Trophoblast cell (in vitro differentiated cells and primary cell): ENCODE data around the gene TTL.
"Not testable (repeated sequence)": the region's sequence is repeated elsewhere in the genome, so short reads cannot be mapped to it uniquely, and the experiment has no call there.

Experiments
- DNase-seq, 2 donors: peaks; one replicate each; pipeline ENCODE4 v3.0.0-alpha.2; 2016
- H2AFZ ChIP-seq: 2 replicates; pipeline ENCODE4 v1.6.1; 2013; ENCODE audit warnings: low read length, moderate library complexity, mild to moderate bottlenecking; ENCODE audit not compliant: insufficient read depth, poor library complexity
- H2AK5ac ChIP-seq: 2 replicates; pipeline ENCODE4 v1.6.1; 2013; ENCODE audit warnings: mild to moderate bottlenecking, low read length
- H2BK120ac ChIP-seq: 2 replicates; pipeline ENCODE4 v1.6.1; 2013; ENCODE audit warnings: low read length, mild to moderate bottlenecking, moderate library complexity; ENCODE audit not compliant: insufficient read depth, poor library complexity
- H2BK12ac ChIP-seq: 2 replicates; pipeline ENCODE4 v1.6.1; 2013; ENCODE audit warnings: mild to moderate bottlenecking, low read length, moderate library complexity
- H2BK5ac ChIP-seq: 2 replicates; pipeline ENCODE4 v1.6.1; 2013; ENCODE audit warnings: low read length, low read depth, moderate library complexity, mild to moderate bottlenecking; ENCODE audit not compliant: poor library complexity
- H3K14ac ChIP-seq: 2 replicates; pipeline ENCODE4 v1.6.1; 2013; ENCODE audit warnings: mild to moderate bottlenecking, low read length
- H3K18ac ChIP-seq: 2 replicates; pipeline ENCODE4 v1.6.1; 2013; ENCODE audit warnings: mild to moderate bottlenecking, low read length
- H3K23ac ChIP-seq: 2 replicates; pipeline ENCODE4 v1.6.1; 2013; ENCODE audit warnings: low read length
- H3K27ac ChIP-seq: 2 replicates; pipeline ENCODE4 v1.5.1; 2013; ENCODE audit warnings: low read depth, mild to moderate bottlenecking, inconsistent platforms, low read length, moderate library complexity
- H3K27me3 ChIP-seq: 2 replicates; pipeline ENCODE4 v1.6.1; 2013; ENCODE audit warnings: inconsistent platforms, mild to moderate bottlenecking, low read length, moderate library complexity; ENCODE audit not compliant: insufficient read depth
- H3K36me3 ChIP-seq, 2 experiments: 1 replicate in 1 of 2; 2 replicates in 1 of 2; pipeline ENCODE4 v1.6.1; 2013; ENCODE audit warnings: low read length in 2 of 2, mild to moderate bottlenecking in 2 of 2, moderate library complexity in 1 of 2; ENCODE audit not compliant: insufficient read depth in 2 of 2, control insufficient read depth in 1 of 2
- H3K4ac ChIP-seq: 2 replicates; pipeline ENCODE4 v1.6.1; 2013; ENCODE audit warnings: low read depth, mild to moderate bottlenecking, low read length, moderate library complexity
- H3K4me1 ChIP-seq, 2 experiments: 1 replicate in 1 of 2; 2 replicates in 1 of 2; pipeline ENCODE4 v1.6.1; 2013; ENCODE audit warnings: low read length in 2 of 2, mild to moderate bottlenecking in 2 of 2, moderate library complexity in 1 of 2; ENCODE audit not compliant: insufficient read depth in 2 of 2, control insufficient read depth in 1 of 2
- H3K4me2 ChIP-seq: 2 replicates; pipeline ENCODE4 v1.6.1; 2013; ENCODE audit warnings: inconsistent platforms, mild to moderate bottlenecking, low read length, moderate library complexity
- H3K4me3 ChIP-seq: 2 replicates; pipeline ENCODE4 v1.5.1; 2013; ENCODE audit warnings: mild to moderate bottlenecking, low read depth, low read length, inconsistent platforms
- H3K79me1 ChIP-seq: one replicate; pipeline ENCODE4 v1.6.1; 2013; ENCODE audit warnings: low read length
- H3K79me2 ChIP-seq: 2 replicates; pipeline ENCODE4 v1.6.1; 2013; ENCODE audit warnings: low read length, mild to moderate bottlenecking; ENCODE audit not compliant: control insufficient read depth, insufficient read depth, poor library complexity
- H3K9ac ChIP-seq: 2 replicates; pipeline ENCODE4 v1.6.1; 2013; ENCODE audit warnings: mild to moderate bottlenecking, low read length
- H3K9me3 ChIP-seq: 2 replicates; pipeline ENCODE4 v1.6.1; 2013; ENCODE audit warnings: low read depth, mild to moderate bottlenecking, control low read depth, inconsistent platforms, low read length; ENCODE audit not compliant: insufficient read depth
- H4K12ac ChIP-seq: 2 replicates; pipeline ENCODE4 v1.6.1; 2013; ENCODE audit warnings: low read depth, mild to moderate bottlenecking, low read length, moderate library complexity
- H4K8ac ChIP-seq: 2 replicates; pipeline ENCODE4 v1.6.1; 2013; ENCODE audit warnings: low read depth, mild to moderate bottlenecking, low read length, moderate library complexity
- H4K91ac ChIP-seq: one replicate; pipeline ENCODE4 v1.6.1; 2013; ENCODE audit warnings: low read depth, mild to moderate bottlenecking, low read length, moderate library complexity
- WGBS: extraction: QIAGEN DNeasy Blood & Tissue Kit; methylation state at CpG from one replicate; pipeline ENCODE4 v1.1.7; 2013; ENCODE audit warnings: missing lambda C conversion rate; ENCODE audit not compliant: insufficient read length, insufficient coverage; ENCODE audit errors: extremely low coverage; 5-methylcytosine and 5-hydroxymethylcytosine counted together

TTL gene

GRCh38 chr2:112494828-112495227, 12.9 kb downstream of the TTL start:
- Histone ChIP-seq H3K4me2 (no peak overlapping the region), H4K8ac (no peak overlapping the region), H3K23ac (no peak overlapping the region), H2BK5ac (no peak overlapping the region), H2BK12ac (no peak overlapping the region), H4K91ac (no peak overlapping the region), H3K27me3 (no peaks in the 10 kb centered on the region), H3K18ac (no peak overlapping the region), H3K79me1 (no peaks in the 10 kb centered on the region), H3K9ac (no peak overlapping the region), H3K4ac (no peak overlapping the region), H3K4me3 (no peak overlapping the region), H3K4me1 (no peaks in the 10 kb centered on the region), H2BK120ac (no peak overlapping the region), H4K12ac (no peak overlapping the region), H3K14ac (no peak overlapping the region), H3K36me3 (peaks cover 3 to 7% of the 10 kb centered on the region in 2 experiments), H2AK5ac (no peak overlapping the region), H3K27ac (no peak overlapping the region), H3K79me2 (no peaks in the 10 kb centered on the region), H3K9me3 (no peaks in the 10 kb centered on the region), H2AFZ (no peak overlapping the region)
- no CpG with 5 or more reads among the region's 5 CpGs for WGBS
- DNase-seq: no peak

- H3K4me1 ChIP-seq, H2BK120ac ChIP-seq, H3K4me2 ChIP-seq, H2AK5ac ChIP-seq, H4K8ac ChIP-seq, H3K4ac ChIP-seq, H3K79me2 ChIP-seq, H3K9ac ChIP-seq, H3K27ac ChIP-seq, H2AFZ ChIP-seq, H2BK12ac ChIP-seq, H3K79me1 ChIP-seq, H3K18ac ChIP-seq, H3K36me3 ChIP-seq, H4K12ac ChIP-seq, DNase-seq, H4K91ac ChIP-seq, H3K14ac ChIP-seq, H3K9me3 ChIP-seq, H3K27me3 ChIP-seq, H2BK5ac ChIP-seq, H3K23ac ChIP-seq, H3K4me3 ChIP-seq: not testable (repeated sequence)
- WGBS: no CpG with 5 or more reads among the region's 4 CpGs
Observed at GRCh38 chr2:112495878-112496277, 13.9 kb downstream of the TTL start.

GRCh38 chr2:112500850-112501484, 19.0 kb downstream of the TTL start:
- H3K14ac ChIP-seq, H3K9me3 ChIP-seq, H3K18ac ChIP-seq, H3K23ac ChIP-seq, H3K4me3 ChIP-seq, H2BK12ac ChIP-seq, H3K79me2 ChIP-seq, H4K12ac ChIP-seq, H4K91ac ChIP-seq, H2AK5ac ChIP-seq, H2BK120ac ChIP-seq, H3K79me1 ChIP-seq, H3K4ac ChIP-seq, H3K4me1 ChIP-seq, H4K8ac ChIP-seq, H3K27me3 ChIP-seq, H3K27ac ChIP-seq, H3K4me2 ChIP-seq, H2BK5ac ChIP-seq, H3K9ac ChIP-seq, H3K36me3 ChIP-seq, H2AFZ ChIP-seq: not testable (repeated sequence)
- peak in 1 of 2 donors; percentile 42 for DNase-seq
- WGBS: no CpG with 5 or more reads among the region's 10 CpGs

GRCh38 chr2:112509239-112509998, 27.5 kb downstream of the TTL start:
- H2AFZ ChIP-seq, H3K27me3 ChIP-seq, H2BK120ac ChIP-seq, H3K9me3 ChIP-seq, H3K36me3 ChIP-seq, H3K79me1 ChIP-seq, H3K79me2 ChIP-seq, H3K4ac ChIP-seq, H3K4me1 ChIP-seq, H3K4me3 ChIP-seq, H3K27ac ChIP-seq, H2BK12ac ChIP-seq, H3K18ac ChIP-seq, H2BK5ac ChIP-seq, H3K14ac ChIP-seq, H2AK5ac ChIP-seq, H3K23ac ChIP-seq, H3K9ac ChIP-seq, H3K4me2 ChIP-seq, H4K12ac ChIP-seq: not testable (repeated sequence)
- H4K91ac ChIP-seq: peak overlapping the region; percentile 55
- DNase-seq: peak in 1 of 2 donors; percentile 3
- no CpG with 5 or more reads among the region's 32 CpGs for WGBS
- H4K8ac ChIP-seq: peak overlapping the region; percentile 65
